SK-N-SH treated with all-trans-retinoic acid at 6 μM for 48 hours (cell line): ENCODE results near the gene RCAN1.

Source experiments
- ATAC-seq: fragments of 200-7000 bp; cut with Tn5 transposase; 3 replicates; pipeline ENCODE4 v1.9.1; 2020; ENCODE audit warnings: mild to moderate bottlenecking, moderate library complexity
- ARNTL ChIP-seq: fragments of 450-650 bp; formaldehyde crosslinking; IDR thresholded peaks from 2 replicates; pipeline ENCODE4 v1.5.0; 2020; ENCODE audit warnings: low read depth, mild to moderate bottlenecking, moderate library complexity, borderline replicate concordance
- BACH2 ChIP-seq: fragments of 250-450 bp; sonication (Bioruptor Pico); IDR thresholded peaks from 2 replicates; pipeline ENCODE4 v1.9.0; 2021; ENCODE audit warnings: mild to moderate bottlenecking, borderline replicate concordance
- CSDC2 ChIP-seq: fragments of 250-450 bp; sonication (Bioruptor Pico); IDR thresholded peaks from 2 replicates; pipeline ENCODE4 v1.5.0; 2020; ENCODE audit warnings: mild to moderate bottlenecking, moderate library complexity
- CSRNP3 ChIP-seq: fragments of 250-450 bp; sonication (Bioruptor Pico); IDR thresholded peaks from 2 replicates; pipeline ENCODE4 v1.5.1; 2021; ENCODE audit warnings: mild to moderate bottlenecking, moderate library complexity
- ESRRG ChIP-seq: fragments of 250-450 bp; sonication (Bioruptor Pico); IDR thresholded peaks from 2 replicates; pipeline ENCODE4 v1.6.1; 2021; ENCODE audit warnings: mild to moderate bottlenecking
- GLIS3 ChIP-seq: fragments of 250-450 bp; sonication (Bioruptor Pico); IDR thresholded peaks from 2 replicates; pipeline ENCODE4 v1.5.0; 2020; ENCODE audit warnings: mild to moderate bottlenecking, moderate library complexity
- ISL1 ChIP-seq: fragments of 250-450 bp; sonication (Bioruptor Pico); IDR thresholded peaks from 2 replicates; pipeline ENCODE4 v2.1.2; 2022; ENCODE audit warnings: mild to moderate bottlenecking, moderate library complexity
- PATZ1 ChIP-seq: fragments of 250-450 bp; sonication (Bioruptor Pico); IDR thresholded peaks from 2 replicates; pipeline ENCODE4 v1.8.0; 2020; ENCODE audit warnings: mild to moderate bottlenecking, moderate library complexity, borderline replicate concordance
- PPARA ChIP-seq: fragments of 250-450 bp; sonication (Bioruptor Pico); IDR thresholded peaks from 2 replicates; pipeline ENCODE4 v1.5.0; 2020; ENCODE audit warnings: mild to moderate bottlenecking, borderline replicate concordance
- RARB ChIP-seq: fragments of 250-450 bp; sonication (Bioruptor Pico); IDR thresholded peaks from 2 replicates; pipeline ENCODE4 v1.8.0; 2021; ENCODE audit warnings: mild to moderate bottlenecking, moderate library complexity
- SNAI2 ChIP-seq: fragments of 250-450 bp; sonication (Bioruptor Pico); IDR thresholded peaks from 2 replicates; pipeline ENCODE4 v1.5.0; 2020; ENCODE audit warnings: mild to moderate bottlenecking, moderate library complexity
- TCF4 ChIP-seq: fragments of 250-450 bp; sonication (Bioruptor Pico); IDR thresholded peaks from 2 replicates; pipeline ENCODE4 v1.8.0; 2021; ENCODE audit warnings: mild to moderate bottlenecking, moderate library complexity, borderline replicate concordance
- TOX ChIP-seq: fragments of 250-450 bp; sonication (Bioruptor Pico); IDR thresholded peaks from 2 replicates; pipeline ENCODE4 v1.8.0; 2021; ENCODE audit warnings: mild to moderate bottlenecking, moderate library complexity, borderline replicate concordance
- ZC3H10 ChIP-seq: fragments of 250-450 bp; sonication (Bioruptor Pico); IDR thresholded peaks from 2 replicates; pipeline ENCODE4 v1.5.1; 2021; ENCODE audit warnings: mild to moderate bottlenecking, moderate library complexity
- ZFP30 ChIP-seq: fragments of 450-650 bp; formaldehyde crosslinking; IDR thresholded peaks from 2 replicates; pipeline ENCODE4 v1.5.0; 2022; ENCODE audit warnings: mild to moderate bottlenecking, moderate library complexity
- ZNF565 ChIP-seq: fragments of 450-650 bp; formaldehyde crosslinking; conservative IDR thresholded peaks from 2 replicates; pipeline ENCODE4 v1.5.0; 2020; ENCODE audit warnings: low read depth, mild to moderate bottlenecking, moderate library complexity
- ZNF70 ChIP-seq: fragments of 450-650 bp; formaldehyde crosslinking; IDR thresholded peaks from 2 replicates; pipeline ENCODE4 v1.5.0; 2020; ENCODE audit warnings: mild to moderate bottlenecking, moderate library complexity
- ZNF8 ChIP-seq: fragments of 450-650 bp; formaldehyde crosslinking; IDR thresholded peaks from 2 replicates; pipeline ENCODE4 v1.5.0; 2020; ENCODE audit warnings: mild to moderate bottlenecking, moderate library complexity
- TF ChIP-seq, protein P1 (sequence below): fragments of 250-450 bp; sonication (Bioruptor Pico); IDR thresholded peaks from 2 replicates; pipeline ENCODE4 v1.5.0; 2020; ENCODE audit warnings: mild to moderate bottlenecking, moderate library complexity
- TF ChIP-seq, protein P2 (sequence below): fragments of 250-450 bp; sonication (Bioruptor Pico); IDR thresholded peaks from 2 replicates; pipeline ENCODE4 v1.8.0; 2021; ENCODE audit warnings: low read depth, mild to moderate bottlenecking, moderate library complexity, borderline replicate concordance

The RCAN1 gene

DNA sequence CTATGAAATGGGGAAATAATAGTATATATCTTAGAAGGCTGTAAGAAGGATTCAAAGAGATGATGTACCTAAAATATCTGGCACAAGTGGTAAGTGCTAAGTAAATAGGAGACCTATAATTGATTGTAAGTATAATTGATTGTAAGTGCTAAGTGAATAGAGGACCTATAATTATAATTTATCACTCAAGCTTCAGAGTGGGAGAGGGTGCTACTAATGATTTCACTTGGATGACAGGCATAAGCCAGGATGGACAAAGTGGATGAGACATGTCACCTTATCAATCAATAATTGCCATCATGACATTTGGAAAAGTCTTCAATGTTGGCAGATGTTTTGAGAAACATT is 11.2 kb downstream of the RCAN1 start (continued):
- no peak for TF ChIP-seq ZNF8 (CRISPR knock-in tag)

- TF ChIP-seq ESRRG (CRISPR knock-in tag) (no peak), TCF4 (CRISPR knock-in tag) (no peak), GLIS3 (CRISPR knock-in tag) (no peak), PPARA (CRISPR knock-in tag) (no peak)
- peak; percentile 96 for ATAC-seq
Measured at GRCh38 chr21:34603002-34603709, 11.8 kb downstream of the RCAN1 start.

GRCh38 chr21:34602061-34602460 is 12.9 kb downstream of the RCAN1 start:
- ATAC-seq: no peak
- TF ChIP-seq ZC3H10 (CRISPR knock-in tag) (no peak), TOX (CRISPR knock-in tag) (no peak), PPARA (CRISPR knock-in tag) (no peak), ZNF565 (CRISPR knock-in tag) (no peak)

GRCh38 chr21:34599534-34600101 is 15.3 kb downstream of the RCAN1 start:
- TF ChIP-seq ZNF565 (CRISPR knock-in tag) (no peak), ISL1 (CRISPR knock-in tag) (no peak), BACH2 (CRISPR knock-in tag) (no peak), ZNF8 (CRISPR knock-in tag) (no peak), ZNF70 (CRISPR knock-in tag) (no peak), CSDC2 (no peak), SNAI2 (CRISPR knock-in tag) (no peak), ESRRG (CRISPR knock-in tag) (no peak), RARB (no peak), ZFP30 (CRISPR knock-in tag) (no peak), ZC3H10 (CRISPR knock-in tag) (no peak), TCF4 (CRISPR knock-in tag) (no peak), ARNTL (no peak), PATZ1 (CRISPR knock-in tag) (no peak), TOX (CRISPR knock-in tag) (no peak), CSRNP3 (no peak)
- TF ChIP-seq, protein P1, sequence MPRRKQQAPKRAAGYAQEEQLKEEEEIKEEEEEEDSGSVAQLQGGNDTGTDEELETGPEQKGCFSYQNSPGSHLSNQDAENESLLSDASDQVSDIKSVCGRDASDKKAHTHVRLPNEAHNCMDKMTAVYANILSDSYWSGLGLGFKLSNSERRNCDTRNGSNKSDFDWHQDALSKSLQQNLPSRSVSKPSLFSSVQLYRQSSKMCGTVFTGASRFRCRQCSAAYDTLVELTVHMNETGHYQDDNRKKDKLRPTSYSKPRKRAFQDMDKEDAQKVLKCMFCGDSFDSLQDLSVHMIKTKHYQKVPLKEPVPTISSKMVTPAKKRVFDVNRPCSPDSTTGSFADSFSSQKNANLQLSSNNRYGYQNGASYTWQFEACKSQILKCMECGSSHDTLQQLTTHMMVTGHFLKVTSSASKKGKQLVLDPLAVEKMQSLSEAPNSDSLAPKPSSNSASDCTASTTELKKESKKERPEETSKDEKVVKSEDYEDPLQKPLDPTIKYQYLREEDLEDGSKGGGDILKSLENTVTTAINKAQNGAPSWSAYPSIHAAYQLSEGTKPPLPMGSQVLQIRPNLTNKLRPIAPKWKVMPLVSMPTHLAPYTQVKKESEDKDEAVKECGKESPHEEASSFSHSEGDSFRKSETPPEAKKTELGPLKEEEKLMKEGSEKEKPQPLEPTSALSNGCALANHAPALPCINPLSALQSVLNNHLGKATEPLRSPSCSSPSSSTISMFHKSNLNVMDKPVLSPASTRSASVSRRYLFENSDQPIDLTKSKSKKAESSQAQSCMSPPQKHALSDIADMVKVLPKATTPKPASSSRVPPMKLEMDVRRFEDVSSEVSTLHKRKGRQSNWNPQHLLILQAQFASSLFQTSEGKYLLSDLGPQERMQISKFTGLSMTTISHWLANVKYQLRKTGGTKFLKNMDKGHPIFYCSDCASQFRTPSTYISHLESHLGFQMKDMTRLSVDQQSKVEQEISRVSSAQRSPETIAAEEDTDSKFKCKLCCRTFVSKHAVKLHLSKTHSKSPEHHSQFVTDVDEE (CRISPR knock-in tag): no peak
- TF ChIP-seq, protein P2, sequence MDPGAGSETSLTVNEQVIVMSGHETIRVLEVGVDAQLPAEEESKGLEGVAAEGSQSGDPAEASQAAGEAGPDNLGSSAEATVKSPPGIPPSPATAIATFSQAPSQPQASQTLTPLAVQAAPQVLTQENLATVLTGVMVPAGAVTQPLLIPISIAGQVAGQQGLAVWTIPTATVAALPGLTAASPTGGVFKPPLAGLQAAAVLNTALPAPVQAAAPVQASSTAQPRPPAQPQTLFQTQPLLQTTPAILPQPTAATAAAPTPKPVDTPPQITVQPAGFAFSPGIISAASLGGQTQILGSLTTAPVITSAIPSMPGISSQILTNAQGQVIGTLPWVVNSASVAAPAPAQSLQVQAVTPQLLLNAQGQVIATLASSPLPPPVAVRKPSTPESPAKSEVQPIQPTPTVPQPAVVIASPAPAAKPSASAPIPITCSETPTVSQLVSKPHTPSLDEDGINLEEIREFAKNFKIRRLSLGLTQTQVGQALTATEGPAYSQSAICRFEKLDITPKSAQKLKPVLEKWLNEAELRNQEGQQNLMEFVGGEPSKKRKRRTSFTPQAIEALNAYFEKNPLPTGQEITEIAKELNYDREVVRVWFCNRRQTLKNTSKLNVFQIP (CRISPR knock-in tag): no peak
- TF ChIP-seq, all 23 proteins: peak for 0
- ATAC-seq: no peak
